HFFc6 (cell line): ENCODE results near the gene IL6. TPM values are rescaled to one million over a fixed set of nuclear protein-coding genes. Genes with fewer than 3 reads are reported as not detected.

Source experiments
- DNase-seq: peaks from one replicate; pipeline ENCODE4 v3.0.0-alpha.2; 2018
- H3K27ac Mint-ChIP-seq: 2 replicates; pipeline ENCODE4 v1.8.0; 2020; ENCODE audit warnings: mild to moderate bottlenecking, mixed read lengths
- H3K27me3 Mint-ChIP-seq: 2 replicates; pipeline ENCODE4 v1.8.0; 2021; ENCODE audit warnings: mild to moderate bottlenecking, moderate library complexity, mixed read lengths; ENCODE audit not compliant: insufficient read depth
- H3K36me3 Mint-ChIP-seq: 2 replicates; pipeline ENCODE4 v1.8.0; 2021; ENCODE audit warnings: low read depth, mixed read lengths
- H3K4me1 Mint-ChIP-seq: 2 replicates; pipeline ENCODE4 v1.8.0; 2020; ENCODE audit warnings: low read depth, mixed read lengths
- H3K4me3 Mint-ChIP-seq: 2 replicates; pipeline ENCODE4 v1.8.0; 2020; ENCODE audit warnings: mild to moderate bottlenecking, moderate library complexity, mixed read lengths
- H3K9me3 Mint-ChIP-seq: 2 replicates; pipeline ENCODE4 v1.8.0; 2020; ENCODE audit warnings: mild to moderate bottlenecking, mixed read lengths
- total RNA-seq, 6 experiments: library from RNA; stranded (reverse); fragmentation: NEBNext Ultra II Directional; extraction: Animal tissue kit (Norgen Biotek cat#: 25700); gene quantifications; 2 replicates in 1 of 6; 3 replicates in 5 of 6; pipeline ENCODE4 v1.2.3, GENCODE V29; 2021
- TF ChIP-seq, protein P1 (sequence below): fragments of 200-600 bp; sonication (generic); IDR thresholded peaks from 2 replicates; pipeline ENCODE4 v1.5.0; 2021; ENCODE audit warnings: antibody characterized with exemption, mild to moderate bottlenecking

Gene IL6
- total RNA-seq, 6 experiments from 2014 or later: 21.3 to 55.1 (median 50.0) TPM

DNA sequence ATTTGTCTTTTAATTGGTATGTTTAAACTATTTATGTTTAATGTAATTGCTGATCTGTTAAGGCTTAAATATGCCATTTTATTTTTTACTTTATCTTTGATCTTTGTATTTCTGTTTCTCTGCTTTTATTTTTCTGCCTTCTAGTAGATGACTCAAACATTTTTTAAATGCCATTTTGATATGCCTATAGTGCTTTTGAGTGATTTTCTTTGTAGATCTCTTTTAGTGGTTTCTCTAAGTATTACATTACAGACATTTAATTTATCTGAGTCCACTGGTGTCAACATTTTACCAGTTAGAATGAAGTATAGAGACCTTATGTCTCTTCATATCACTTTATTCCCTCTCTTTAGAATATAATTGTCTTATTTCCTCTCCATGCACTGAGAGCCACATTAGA lies 32.7 kb downstream of the IL6 start:
- peak; percentile 37 for DNase-seq
- peak overlapping the region; percentile 22 for H3K27ac Mint-ChIP-seq
- peaks cover 43% of the 10 kb centered on the region for H3K4me1 Mint-ChIP-seq
- H3K36me3 Mint-ChIP-seq: peaks cover 24% of the 10 kb centered on the region
- TF ChIP-seq, protein P1, sequence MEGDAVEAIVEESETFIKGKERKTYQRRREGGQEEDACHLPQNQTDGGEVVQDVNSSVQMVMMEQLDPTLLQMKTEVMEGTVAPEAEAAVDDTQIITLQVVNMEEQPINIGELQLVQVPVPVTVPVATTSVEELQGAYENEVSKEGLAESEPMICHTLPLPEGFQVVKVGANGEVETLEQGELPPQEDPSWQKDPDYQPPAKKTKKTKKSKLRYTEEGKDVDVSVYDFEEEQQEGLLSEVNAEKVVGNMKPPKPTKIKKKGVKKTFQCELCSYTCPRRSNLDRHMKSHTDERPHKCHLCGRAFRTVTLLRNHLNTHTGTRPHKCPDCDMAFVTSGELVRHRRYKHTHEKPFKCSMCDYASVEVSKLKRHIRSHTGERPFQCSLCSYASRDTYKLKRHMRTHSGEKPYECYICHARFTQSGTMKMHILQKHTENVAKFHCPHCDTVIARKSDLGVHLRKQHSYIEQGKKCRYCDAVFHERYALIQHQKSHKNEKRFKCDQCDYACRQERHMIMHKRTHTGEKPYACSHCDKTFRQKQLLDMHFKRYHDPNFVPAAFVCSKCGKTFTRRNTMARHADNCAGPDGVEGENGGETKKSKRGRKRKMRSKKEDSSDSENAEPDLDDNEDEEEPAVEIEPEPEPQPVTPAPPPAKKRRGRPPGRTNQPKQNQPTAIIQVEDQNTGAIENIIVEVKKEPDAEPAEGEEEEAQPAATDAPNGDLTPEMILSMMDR: no peak; the same call in 1 of the 2 replicates
- no peak overlapping the region for H3K4me3 Mint-ChIP-seq
- H3K9me3 Mint-ChIP-seq: peaks cover 14% of the 10 kb centered on the region
- H3K27me3 Mint-ChIP-seq: no peaks in the 10 kb centered on the region

GRCh38 chr7:22762866-22763265 lies 35.9 kb downstream of the IL6 start:
- peaks cover 8% of the 10 kb centered on the region for H3K9me3 Mint-ChIP-seq
- peaks cover 18% of the 10 kb centered on the region for H3K36me3 Mint-ChIP-seq
- H3K27ac Mint-ChIP-seq: no peak overlapping the region
- peaks cover 32% of the 10 kb centered on the region for H3K4me1 Mint-ChIP-seq
- no peak overlapping the region for H3K4me3 Mint-ChIP-seq
- DNase-seq: no peak
- TF ChIP-seq, protein P1: no peak
- no peaks in the 10 kb centered on the region for H3K27me3 Mint-ChIP-seq

DNA sequence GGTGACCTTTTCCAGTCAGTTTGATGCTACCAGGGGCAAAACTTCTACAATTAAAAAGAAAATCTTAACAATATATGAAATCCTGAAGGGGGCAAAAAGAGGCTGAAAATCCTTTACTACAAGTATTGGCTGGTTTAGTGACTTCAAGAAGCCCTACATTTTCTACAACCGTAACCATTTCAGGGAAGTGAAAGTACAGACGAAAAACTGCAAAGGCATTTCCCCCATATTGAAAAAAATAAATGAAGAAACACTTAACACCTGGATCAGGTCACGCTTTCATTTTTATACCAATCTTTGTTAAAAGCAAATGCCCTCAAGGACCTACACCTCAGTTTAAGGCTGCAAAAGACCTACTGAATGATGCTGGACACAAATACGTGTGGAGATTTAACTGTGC lies 38.6 kb downstream of the IL6 start:
- H3K27ac Mint-ChIP-seq: no peak overlapping the region
- no peak for DNase-seq
- H3K36me3 Mint-ChIP-seq: peaks cover 18% of the 10 kb centered on the region
- H3K27me3 Mint-ChIP-seq: no peaks in the 10 kb centered on the region
- peaks cover 13% of the 10 kb centered on the region for H3K4me1 Mint-ChIP-seq
- TF ChIP-seq, protein P1: no peak
- H3K4me3 Mint-ChIP-seq: no peak overlapping the region
- no peaks in the 10 kb centered on the region; the same call in 1 of the 2 replicates for H3K9me3 Mint-ChIP-seq

- TF ChIP-seq, protein P1: no peak
- no peak overlapping the region for H3K27ac Mint-ChIP-seq
- no peaks in the 10 kb centered on the region; the same call in 1 of the 2 replicates for H3K27me3 Mint-ChIP-seq
- H3K36me3 Mint-ChIP-seq: 0 out of 2 replicates have a peak, but pooled peaks cover 5% of the 10 kb centered on the region
- H3K4me3 Mint-ChIP-seq: no peak overlapping the region
- H3K4me1 Mint-ChIP-seq: peaks cover 9% of the 10 kb centered on the region; the same call in 1 of the 2 replicates
- DNase-seq: no peak
- H3K9me3 Mint-ChIP-seq: no peaks in the 10 kb centered on the region
Measured at GRCh38 chr7:22771194-22771871, 44.3 kb downstream of the IL6 start.

DNA sequence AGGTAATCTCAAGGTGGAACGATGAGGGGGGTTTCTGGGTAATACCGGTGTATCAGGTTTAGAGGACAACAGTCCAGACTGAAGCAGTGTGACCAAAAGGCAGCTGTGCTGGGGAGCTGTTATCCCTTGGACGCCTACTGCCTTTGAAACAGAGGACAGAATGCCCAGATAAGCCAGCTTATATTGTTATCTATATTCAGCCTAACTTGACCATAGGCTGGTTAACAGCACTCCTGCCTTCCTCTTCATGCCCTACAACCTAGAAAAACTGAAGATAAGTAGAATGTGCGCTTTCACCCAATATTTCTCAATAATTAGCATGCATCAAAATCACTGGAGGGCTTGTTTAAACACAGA lies 44.9 kb downstream of the IL6 start:
- no peak for DNase-seq
- no peak overlapping the region for H3K27ac Mint-ChIP-seq
- no peaks in the 10 kb centered on the region; the same call in 1 of the 2 replicates for H3K27me3 Mint-ChIP-seq
- H3K4me1 Mint-ChIP-seq: peaks cover 12% of the 10 kb centered on the region
- TF ChIP-seq, protein P1: no peak
- H3K9me3 Mint-ChIP-seq: no peaks in the 10 kb centered on the region
- no peak overlapping the region for H3K4me3 Mint-ChIP-seq
- H3K36me3 Mint-ChIP-seq: 0 out of 2 replicates have a peak, but pooled peaks cover 5% of the 10 kb centered on the region
